ENCODE data around the gene IGSF21. TPM values are rescaled to one million over a fixed set of nuclear protein-coding genes. Genes with fewer than 3 reads are reported as not detected.
A peak's percentile ranks its signal among the peaks of the same experiment; 100 is the strongest.

IGSF21 gene
- total RNA-seq, 1 donor from 2014 or later: 1.8 TPM

GRCh38 chr1:18192182-18192581 lies 84.6 kb downstream of the IGSF21 start:
- intact Hi-C loops (cut with micrococcal nuclease): no loop called here
- ATAC-seq (no peak), DNase-seq (no peak)

- no peak for DNase-seq
- intact Hi-C loops (cut with micrococcal nuclease): no loop called here
- no peak for ATAC-seq
These were observed 85.4 kb downstream of the IGSF21 start for GRCh38 chr1:18192974-18193373.

- no peak for ATAC-seq
- intact Hi-C loops (cut with micrococcal nuclease): no loop called here
- no peak for DNase-seq
These were observed 89.7 kb downstream of the IGSF21 start for GRCh38 chr1:18197299-18197698.

GRCh38 chr1:18198260-18198659 lies 90.7 kb downstream of the IGSF21 start:
- intact Hi-C loops (cut with micrococcal nuclease): no loop called here
- ATAC-seq: no peak
- DNase-seq: no peak

- DNase-seq (no peak), ATAC-seq (no peak)
- intact Hi-C loops (cut with micrococcal nuclease): no loop called here
These were observed 91.9 kb downstream of the IGSF21 start for GRCh38 chr1:18199462-18199861.

GRCh38 chr1:18200136-18200717 lies 92.6 kb downstream of the IGSF21 start:
- intact Hi-C loops (cut with micrococcal nuclease): no loop called here
- ATAC-seq: no peak
- no peak for DNase-seq

- DNase-seq: no peak
- no peak for ATAC-seq
- intact Hi-C loops (cut with micrococcal nuclease): no loop called here
These were observed 93.3 kb downstream of the IGSF21 start for GRCh38 chr1:18200918-18201317.

GRCh38 chr1:18201997-18202719 lies 94.6 kb downstream of the IGSF21 start:
- intact Hi-C loops (cut with micrococcal nuclease): no loop called here
- ATAC-seq (no peak), DNase-seq (no peak)

- ATAC-seq (no peak), DNase-seq (no peak)
These were observed 96.0 kb downstream of the IGSF21 start for GRCh38 chr1:18203645-18204044.

GRCh38 chr1:18204575-18204974 lies 97.0 kb downstream of the IGSF21 start:
- DNase-seq (no peak), ATAC-seq (no peak)
- intact Hi-C loops (cut with micrococcal nuclease): no loop called here

More at GRCh38 chr1:18203645-18204044, 96.0 kb downstream of the IGSF21 start:
- intact Hi-C loops (cut with micrococcal nuclease): no loop called here

- intact Hi-C loops (cut with micrococcal nuclease): no loop called here
- DNase-seq: no peak
These were observed 97.7 kb downstream of the IGSF21 start for GRCh38 chr1:18205319-18205718.

GRCh38 chr1:18211764-18212163 lies 104.2 kb downstream of the IGSF21 start:
- intact Hi-C loops (cut with micrococcal nuclease): no loop called here
- DNase-seq (no peak), ATAC-seq (no peak)

More at GRCh38 chr1:18205319-18205718, 97.7 kb downstream of the IGSF21 start:
- ATAC-seq: no peak

GRCh38 chr1:18217398-18218043 lies 109.9 kb downstream of the IGSF21 start:
- intact Hi-C loops (cut with micrococcal nuclease): no loop called here
- ATAC-seq (no peak), DNase-seq (no peak)

- intact Hi-C loops (cut with micrococcal nuclease): no loop called here
- no peak for ATAC-seq
- DNase-seq: no peak
These were observed 122.0 kb downstream of the IGSF21 start for GRCh38 chr1:18229625-18230024.

- ATAC-seq: no peak
- intact Hi-C loops (cut with micrococcal nuclease): no loop called here
These were observed 122.7 kb downstream of the IGSF21 start for GRCh38 chr1:18230321-18230720.

GRCh38 chr1:18230840-18231239 lies 123.2 kb downstream of the IGSF21 start:
- intact Hi-C loops (cut with micrococcal nuclease): no loop called here
- no peak for ATAC-seq

More at GRCh38 chr1:18230321-18230720, 122.7 kb downstream of the IGSF21 start:
- DNase-seq: no peak

GRCh38 chr1:18232052-18232451 lies 124.5 kb downstream of the IGSF21 start:
- ATAC-seq (no peak), DNase-seq (no peak)
- intact Hi-C loops (cut with micrococcal nuclease): no loop called here

More at GRCh38 chr1:18230840-18231239, 123.2 kb downstream of the IGSF21 start:
- DNase-seq: no peak

- DNase-seq (no peak), ATAC-seq (no peak)
- intact Hi-C loops (cut with micrococcal nuclease): no loop called here
These were observed 125.7 kb downstream of the IGSF21 start for GRCh38 chr1:18233176-18233864.

- DNase-seq (no peak), ATAC-seq (peak; percentile 37)
- intact Hi-C loops (cut with micrococcal nuclease): no loop called here
These were observed 127.2 kb downstream of the IGSF21 start for GRCh38 chr1:18234790-18235242.

GRCh38 chr1:18237371-18237770 lies 129.8 kb downstream of the IGSF21 start:
- DNase-seq (no peak), ATAC-seq (no peak)
- intact Hi-C loops (cut with micrococcal nuclease): no loop called here

Measured in left ventricle myocardium superior (tissue), 1 donor.